GM21717 (cell line): ENCODE results near the gene PDE6A.
"Not testable (repeated sequence)": the region's sequence is repeated elsewhere in the genome, so short reads cannot be mapped to it uniquely, and the experiment has no call there.

ENCODE experiments used
- ATAC-seq: cut with Tn5 transposase; IDR thresholded peaks from one replicate; pipeline ENCODE4 v1.9.1; 2021; ENCODE audit warnings: mild to moderate bottlenecking, moderate library complexity; ENCODE audit not compliant: unreplicated experiment

The PDE6A gene

GRCh38 chr5:149953436-149954121, 9.0 kb upstream of the PDE6A start:
- no peak for ATAC-seq

- ATAC-seq = no peak
These were observed 6.7 kb upstream of the PDE6A start for GRCh38 chr5:149951138-149951749.

- no peak for ATAC-seq
These were observed 4.4 kb upstream of the PDE6A start for GRCh38 chr5:149948993-149949392.

- no peak for ATAC-seq
These were observed 1.5 kb upstream of the PDE6A start for GRCh38 chr5:149946118-149946517.

- not testable (repeated sequence) for ATAC-seq
These were observed 1.2 kb downstream of the PDE6A start for GRCh38 chr5:149943177-149943949.

GRCh38 chr5:149942741-149943169, 1.8 kb downstream of the PDE6A start:
- ATAC-seq = not testable (repeated sequence)

- no peak for ATAC-seq
These were observed 2.4 kb downstream of the PDE6A start for GRCh38 chr5:149942199-149942598.

GRCh38 chr5:149941795-149942194, 2.8 kb downstream of the PDE6A start:
- no peak for ATAC-seq

- ATAC-seq = no peak
These were observed 3.5 kb downstream of the PDE6A start for GRCh38 chr5:149940941-149941644.

- ATAC-seq = peak; percentile 81
These were observed 4.5 kb downstream of the PDE6A start for GRCh38 chr5:149940077-149940574.

- ATAC-seq = no peak
These were observed 5.0 kb downstream of the PDE6A start for GRCh38 chr5:149939546-149939945.

GRCh38 chr5:149938791-149939358, 5.7 kb downstream of the PDE6A start:
- no peak for ATAC-seq

- no peak for ATAC-seq
These were observed 6.3 kb downstream of the PDE6A start for GRCh38 chr5:149938279-149938678.

- ATAC-seq = no peak
These were observed 7.0 kb downstream of the PDE6A start for GRCh38 chr5:149937610-149938009.

- no peak for ATAC-seq
These were observed 7.9 kb downstream of the PDE6A start for GRCh38 chr5:149936700-149937091.

- no peak for ATAC-seq
These were observed 8.4 kb downstream of the PDE6A start for GRCh38 chr5:149936044-149936699.

- ATAC-seq = no peak
These were observed 9.1 kb downstream of the PDE6A start for GRCh38 chr5:149935431-149935901.

GRCh38 chr5:149932445-149933350, 11.9 kb downstream of the PDE6A start:
- ATAC-seq = no peak

- ATAC-seq = no peak
These were observed 12.6 kb downstream of the PDE6A start for GRCh38 chr5:149931992-149932436.
